Vagina (tissue), 2 donors: ENCODE data around the gene IL13RA1. TPM values are rescaled to one million over a fixed set of nuclear protein-coding genes. Genes with fewer than 3 reads are reported as not detected.

Experiments used
- DNase-seq, 2 donors: peaks; one replicate each; pipeline ENCODE4 v3.0.0-alpha.2; 2017; ENCODE audit errors: extremely low spot score in 2 of 2
- H3K27ac ChIP-seq: fragments of 200-600 bp; sonication (generic); one replicate; pipeline ENCODE4 v1.5.1; 2019
- H3K27me3 ChIP-seq: fragments of 200-600 bp; sonication (generic); one replicate; pipeline ENCODE4 v1.5.1; 2019
- H3K36me3 ChIP-seq, 2 donors: fragments of 200-600 bp; sonication (generic); one replicate each; pipeline ENCODE4 v1.5.1; 2017 to 2019
- H3K4me1 ChIP-seq: fragments of 200-600 bp; sonication (generic); one replicate; pipeline ENCODE4 v1.5.1; 2019
- H3K4me3 ChIP-seq, 2 donors: fragments of 200-600 bp; sonication (generic); 1 replicate in 1 of 2; 2 replicates in 1 of 2; pipeline ENCODE4 v1.5.1; 2016 to 2019
- H3K9me3 ChIP-seq: fragments of 200-600 bp; sonication (generic); one replicate; pipeline ENCODE4 v1.5.1; 2019
- POLR2A ChIP-seq, 2 donors: fragments of 450-650 bp; IDR thresholded peaks; one replicate each; pipeline ENCODE4 v1.6.1; 2017; ENCODE audit warnings: antibody characterized with exemption in 2 of 2, mild to moderate bottlenecking in 2 of 2, moderate library complexity in 2 of 2
- POLR2AphosphoS5 ChIP-seq, 2 donors: sonication (generic); formaldehyde crosslinking; IDR thresholded peaks; one replicate each; pipeline ENCODE4 v1.9.0; 2017; ENCODE audit warnings: antibody characterized with exemption in 2 of 2, mild to moderate bottlenecking in 2 of 2, low read depth in 1 of 2; ENCODE audit not compliant: insufficient read depth in 1 of 2
- intact Hi-C: fragments of 100-400 bp; cut with DNase I; formaldehyde crosslinking; loops from one replicate; pipeline ENCODE4 v1.15.1; 2023
- total RNA-seq: library from RNA; depleted of rRNA; stranded (reverse); fragments of >200 nt; gene quantifications from one replicate; pipeline ENCODE4 v1.2.3, GENCODE V29; 2016
- TF ChIP-seq, protein P1 (sequence below), 3 experiments: fragments of 450-650 bp in 2 of 3; fragments of 200-600 bp in 1 of 3; sonication (generic) in 1 of 3; IDR thresholded peaks; one replicate each; pipeline ENCODE4 v1.5.1; 2017 to 2019; ENCODE audit warnings: antibody characterized with exemption in 3 of 3, mild to moderate bottlenecking in 2 of 3, moderate library complexity in 2 of 3

IL13RA1 gene
- total RNA-seq, 1 donor from 2014 or later, result 25.8 TPM

DNA sequence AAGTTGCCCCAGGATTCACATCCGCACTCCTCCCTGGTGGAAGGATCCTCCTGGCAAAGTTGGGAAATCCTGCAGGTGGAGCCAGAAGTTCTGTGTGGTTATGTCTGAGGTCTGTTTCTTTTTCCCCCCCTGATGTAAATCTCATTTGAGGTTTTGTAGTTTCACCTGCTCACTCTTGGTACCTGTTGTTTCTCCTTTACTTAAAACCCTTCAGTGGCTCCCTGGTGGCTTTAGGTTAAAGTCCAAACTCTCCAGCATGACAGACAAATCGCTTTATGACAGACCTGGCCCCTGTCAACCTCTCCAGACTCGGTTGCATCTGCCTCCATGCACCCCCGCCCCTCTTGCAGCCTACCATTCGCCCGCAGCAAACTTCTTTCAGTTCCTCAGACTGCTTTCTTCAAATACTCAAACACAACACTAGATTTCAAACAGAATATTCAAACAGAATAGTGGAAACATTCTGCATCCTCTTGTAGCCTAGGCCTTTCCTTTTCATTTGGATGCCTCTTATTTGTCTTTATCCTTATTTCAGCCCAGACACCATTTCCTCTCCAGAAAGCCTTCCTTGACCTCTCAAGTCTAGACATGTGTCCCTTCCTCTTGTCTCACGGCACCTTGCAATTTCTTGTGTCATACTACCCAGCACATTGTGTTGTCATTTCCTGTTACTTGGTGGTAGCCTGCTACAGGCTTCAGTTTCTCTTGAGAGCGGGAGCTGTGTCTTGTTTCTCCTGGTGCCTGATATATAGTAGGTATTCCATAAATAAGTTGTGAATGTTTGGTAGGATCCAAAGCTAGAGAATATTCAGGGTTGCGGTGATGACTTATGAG, 24.8 kb downstream of the IL13RA1 start:
- intact Hi-C loops, result no loop called here
- no peaks in the 10 kb centered on the region for H3K9me3 ChIP-seq
- no peaks in the 10 kb centered on the region for H3K36me3 ChIP-seq
- H3K4me1 ChIP-seq, result no peaks in the 10 kb centered on the region
- no peaks in the 10 kb centered on the region for H3K27me3 ChIP-seq
- TF ChIP-seq POLR2A (IDR thresholded peaks at IDR 0.05) (no peak), POLR2AphosphoS5 (IDR thresholded peaks at IDR 0.05; ENCODE audit: insufficient read depth in 1 of 2, low read depth in 1 of 2) (no peak)
- TF ChIP-seq, protein P1, sequence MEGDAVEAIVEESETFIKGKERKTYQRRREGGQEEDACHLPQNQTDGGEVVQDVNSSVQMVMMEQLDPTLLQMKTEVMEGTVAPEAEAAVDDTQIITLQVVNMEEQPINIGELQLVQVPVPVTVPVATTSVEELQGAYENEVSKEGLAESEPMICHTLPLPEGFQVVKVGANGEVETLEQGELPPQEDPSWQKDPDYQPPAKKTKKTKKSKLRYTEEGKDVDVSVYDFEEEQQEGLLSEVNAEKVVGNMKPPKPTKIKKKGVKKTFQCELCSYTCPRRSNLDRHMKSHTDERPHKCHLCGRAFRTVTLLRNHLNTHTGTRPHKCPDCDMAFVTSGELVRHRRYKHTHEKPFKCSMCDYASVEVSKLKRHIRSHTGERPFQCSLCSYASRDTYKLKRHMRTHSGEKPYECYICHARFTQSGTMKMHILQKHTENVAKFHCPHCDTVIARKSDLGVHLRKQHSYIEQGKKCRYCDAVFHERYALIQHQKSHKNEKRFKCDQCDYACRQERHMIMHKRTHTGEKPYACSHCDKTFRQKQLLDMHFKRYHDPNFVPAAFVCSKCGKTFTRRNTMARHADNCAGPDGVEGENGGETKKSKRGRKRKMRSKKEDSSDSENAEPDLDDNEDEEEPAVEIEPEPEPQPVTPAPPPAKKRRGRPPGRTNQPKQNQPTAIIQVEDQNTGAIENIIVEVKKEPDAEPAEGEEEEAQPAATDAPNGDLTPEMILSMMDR (IDR thresholded peaks at IDR 0.05), result no peak
- no peak overlapping the region for H3K27ac ChIP-seq
- H3K4me3 ChIP-seq, result no peak overlapping the region
- DNase-seq, result no peak

DNA sequence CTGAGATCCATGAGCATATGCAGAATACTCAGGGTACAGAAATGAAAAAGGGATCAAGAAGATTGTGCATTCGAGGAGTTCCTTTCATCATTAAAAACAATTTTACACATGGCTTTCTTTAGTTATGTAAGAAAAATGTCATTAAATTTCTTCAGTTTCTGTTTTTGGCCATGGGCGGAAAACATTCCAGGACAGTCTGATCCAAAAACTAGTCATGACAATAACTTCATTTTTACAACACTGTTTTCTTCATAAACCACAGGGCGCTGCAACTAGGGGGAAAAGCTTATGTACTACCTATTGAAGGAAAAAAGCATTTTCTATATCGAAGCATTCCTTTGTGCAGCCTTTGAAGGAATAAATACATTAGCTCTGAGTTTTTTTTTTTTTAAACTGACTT, 28.2 kb downstream of the IL13RA1 start:
- TF ChIP-seq POLR2AphosphoS5 (IDR thresholded peaks at IDR 0.05; ENCODE audit: insufficient read depth in 1 of 2, low read depth in 1 of 2), result no peak
- TF ChIP-seq POLR2A (IDR thresholded peaks at IDR 0.05), result no peak
- TF ChIP-seq, protein P1 (IDR thresholded peaks at IDR 0.05), result no peak
- intact Hi-C loops, result no loop called here
- H3K9me3 ChIP-seq, result no peaks in the 10 kb centered on the region
- H3K27ac ChIP-seq, result no peak overlapping the region
- no peaks in the 10 kb centered on the region for H3K36me3 ChIP-seq
- H3K4me3 ChIP-seq, result no peak overlapping the region
- DNase-seq, result no peak
- no peaks in the 10 kb centered on the region for H3K4me1 ChIP-seq
- no peaks in the 10 kb centered on the region for H3K27me3 ChIP-seq

DNA sequence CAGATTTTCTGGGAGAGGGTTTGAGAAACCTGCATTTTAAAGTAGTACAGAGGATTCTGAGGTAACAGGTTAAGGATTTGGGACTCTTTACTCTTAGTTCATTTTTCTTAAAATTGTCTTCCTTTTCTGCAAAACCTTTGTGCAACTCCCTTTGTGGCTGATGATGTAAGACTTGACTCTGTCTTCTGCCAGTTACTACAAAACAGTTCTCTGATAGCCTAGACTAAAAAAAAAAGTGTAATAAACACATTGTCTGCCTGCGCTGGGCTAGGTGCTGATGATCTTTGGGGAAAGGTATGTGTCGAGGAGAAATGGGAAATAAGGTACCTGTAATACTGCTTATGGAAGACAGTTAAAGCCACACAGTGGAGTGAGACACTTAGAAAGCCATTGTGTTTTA, 28.7 kb downstream of the IL13RA1 start:
- H3K36me3 ChIP-seq, result no peaks in the 10 kb centered on the region
- no peak for TF ChIP-seq POLR2A (IDR thresholded peaks at IDR 0.05)
- no peak for TF ChIP-seq POLR2AphosphoS5 (IDR thresholded peaks at IDR 0.05; ENCODE audit: insufficient read depth in 1 of 2, low read depth in 1 of 2)
- TF ChIP-seq, protein P1 (IDR thresholded peaks at IDR 0.05), result no peak
- H3K27me3 ChIP-seq, result no peaks in the 10 kb centered on the region
- no peaks in the 10 kb centered on the region for H3K4me1 ChIP-seq
- no peaks in the 10 kb centered on the region for H3K9me3 ChIP-seq
- no peak for DNase-seq
- H3K4me3 ChIP-seq, result no peak overlapping the region
- intact Hi-C loops, result no loop called here
- no peak overlapping the region for H3K27ac ChIP-seq

DNA sequence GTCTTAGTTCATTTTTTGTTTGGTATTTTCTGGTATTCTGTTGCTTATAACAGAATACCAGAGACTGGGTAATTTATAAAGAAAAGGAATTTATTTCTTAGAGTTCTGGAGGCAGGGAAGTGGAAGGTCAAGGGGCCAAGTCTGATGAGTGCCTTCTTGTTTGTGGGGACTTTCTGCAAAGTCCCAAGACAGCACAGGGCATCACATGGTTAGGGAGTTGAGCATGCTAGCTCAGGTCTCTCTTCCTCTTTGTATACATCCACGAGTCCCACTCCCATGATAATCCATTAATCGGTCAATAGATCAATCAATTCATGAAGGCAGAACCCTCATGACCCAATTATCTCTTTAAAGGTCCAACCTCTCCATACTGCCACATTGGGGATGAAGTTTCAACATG, 31.1 kb downstream of the IL13RA1 start:
- no peak for TF ChIP-seq POLR2A (IDR thresholded peaks at IDR 0.05)
- no peak for TF ChIP-seq POLR2AphosphoS5 (IDR thresholded peaks at IDR 0.05; ENCODE audit: insufficient read depth in 1 of 2, low read depth in 1 of 2)
- TF ChIP-seq, protein P1 (IDR thresholded peaks at IDR 0.05), result no peak
- Histone ChIP-seq H3K36me3 (no peaks in the 10 kb centered on the region), H3K27ac (no peak overlapping the region), H3K9me3 (no peaks in the 10 kb centered on the region), H3K4me3 (no peak overlapping the region), H3K4me1 (no peaks in the 10 kb centered on the region), H3K27me3 (no peaks in the 10 kb centered on the region)
- intact Hi-C loops, result no loop called here
- no peak for DNase-seq

DNA sequence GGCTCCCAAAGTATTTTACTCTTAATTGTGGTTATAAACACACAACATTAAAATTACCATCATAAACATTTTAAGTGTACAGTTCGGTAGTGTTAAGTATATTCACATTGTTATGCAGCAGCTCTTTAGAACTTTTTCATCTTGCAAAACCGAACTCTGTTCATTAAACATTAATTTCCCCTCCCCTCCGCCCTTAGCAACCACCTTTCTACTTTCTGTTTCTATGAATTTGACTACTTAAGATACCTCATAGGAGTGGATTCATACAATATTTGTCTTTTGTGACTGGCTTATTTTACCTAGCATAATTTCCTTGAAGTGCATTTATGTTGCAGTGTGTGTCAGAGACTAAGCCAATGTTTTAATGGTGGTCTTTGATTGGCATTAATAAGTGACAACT, 32.6 kb downstream of the IL13RA1 start:
- Histone ChIP-seq H3K36me3 (no peaks in the 10 kb centered on the region), H3K4me3 (no peak overlapping the region), H3K9me3 (no peaks in the 10 kb centered on the region), H3K27ac (no peak overlapping the region), H3K4me1 (no peaks in the 10 kb centered on the region), H3K27me3 (no peaks in the 10 kb centered on the region)
- no peak for TF ChIP-seq POLR2A (IDR thresholded peaks at IDR 0.05)
- TF ChIP-seq, protein P1 (IDR thresholded peaks at IDR 0.05), result no peak
- no peak for TF ChIP-seq POLR2AphosphoS5 (IDR thresholded peaks at IDR 0.05; ENCODE audit: insufficient read depth in 1 of 2, low read depth in 1 of 2)
- intact Hi-C loops, result no loop called here
- DNase-seq, result no peak
